Activated CD4-positive, alpha-beta T cell treated with anti-CD3 and anti-CD28 coated beads for 48 hours (primary cell): ENCODE measurements around the gene RAD51B.

Experiments used
- DNase-seq: peaks from one replicate; pipeline ENCODE4 v3.0.0-alpha.2; 2020

RAD51B gene

GRCh38 chr14:68124979-68125731 is 305.6 kb downstream of the RAD51B start:
- DNase-seq, result peak; percentile 26

- no peak for DNase-seq
Observed at GRCh38 chr14:68127166-68127565, 307.6 kb downstream of the RAD51B start.

GRCh38 chr14:68131907-68132306 is 312.3 kb downstream of the RAD51B start:
- no peak for DNase-seq

GRCh38 chr14:68132563-68133121 is 313.1 kb downstream of the RAD51B start:
- DNase-seq, result no peak

GRCh38 chr14:68133856-68134255 is 314.3 kb downstream of the RAD51B start:
- DNase-seq, result no peak

GRCh38 chr14:68135028-68135427 is 315.4 kb downstream of the RAD51B start:
- no peak for DNase-seq

GRCh38 chr14:68135566-68135965 is 316.0 kb downstream of the RAD51B start:
- no peak for DNase-seq

GRCh38 chr14:68137704-68138619 is 318.4 kb downstream of the RAD51B start:
- peak; percentile 31 for DNase-seq

- no peak for DNase-seq
Observed at GRCh38 chr14:68139431-68140075, 320.0 kb downstream of the RAD51B start.

GRCh38 chr14:68140076-68140741 is 320.6 kb downstream of the RAD51B start:
- no peak for DNase-seq

- no peak for DNase-seq
Observed at GRCh38 chr14:68140806-68141205, 321.2 kb downstream of the RAD51B start.

GRCh38 chr14:68141281-68142088 is 321.9 kb downstream of the RAD51B start:
- no peak for DNase-seq

GRCh38 chr14:68143341-68143841 is 323.8 kb downstream of the RAD51B start:
- no peak for DNase-seq

- DNase-seq, result no peak
Observed at GRCh38 chr14:68144051-68144681, 324.6 kb downstream of the RAD51B start.

GRCh38 chr14:68145036-68145435 is 325.5 kb downstream of the RAD51B start:
- no peak for DNase-seq

GRCh38 chr14:68145539-68145938 is 326.0 kb downstream of the RAD51B start:
- DNase-seq, result no peak

- DNase-seq, result no peak
Observed at GRCh38 chr14:68146818-68147217, 327.2 kb downstream of the RAD51B start.

- no peak for DNase-seq
Observed at GRCh38 chr14:68147303-68147702, 327.7 kb downstream of the RAD51B start.

GRCh38 chr14:68148276-68148675 is 328.7 kb downstream of the RAD51B start:
- DNase-seq, result no peak

- no peak for DNase-seq
Observed at GRCh38 chr14:68148763-68149162, 329.2 kb downstream of the RAD51B start.

- no peak for DNase-seq
Observed at GRCh38 chr14:68153275-68153674, 333.7 kb downstream of the RAD51B start.
